SHP77 treated with DMSO at 0.1 percent for 48 hours (cell line): Measurements from ENCODE around the gene PKN3.

Source experiments
- DNase-seq: peaks from one replicate; lab custom pipeline; 2025; lab: John Stamatoyannopoulos, UW

The PKN3 gene

DNA sequence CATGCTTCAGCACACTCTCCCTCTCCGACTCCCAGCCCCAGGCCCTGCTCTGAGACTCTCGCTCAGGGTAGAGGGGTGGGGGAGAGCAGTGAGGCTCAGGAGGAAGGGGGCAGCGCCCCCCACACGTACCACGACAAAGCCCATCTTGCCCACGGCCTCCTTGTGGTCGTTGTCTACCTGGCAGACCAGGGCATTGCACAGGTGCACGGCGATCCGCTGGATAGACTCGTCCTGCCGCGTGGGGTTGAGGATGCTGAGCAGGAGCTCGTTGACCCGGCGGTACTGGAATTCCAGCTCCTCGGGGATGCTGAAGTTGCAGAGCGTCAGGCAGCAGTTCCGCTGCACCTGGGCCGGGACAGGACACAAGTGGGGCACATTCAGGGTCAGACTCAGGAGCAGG is 40.1 kb downstream of the PKN3 start:
- no peak for DNase-seq

DNA sequence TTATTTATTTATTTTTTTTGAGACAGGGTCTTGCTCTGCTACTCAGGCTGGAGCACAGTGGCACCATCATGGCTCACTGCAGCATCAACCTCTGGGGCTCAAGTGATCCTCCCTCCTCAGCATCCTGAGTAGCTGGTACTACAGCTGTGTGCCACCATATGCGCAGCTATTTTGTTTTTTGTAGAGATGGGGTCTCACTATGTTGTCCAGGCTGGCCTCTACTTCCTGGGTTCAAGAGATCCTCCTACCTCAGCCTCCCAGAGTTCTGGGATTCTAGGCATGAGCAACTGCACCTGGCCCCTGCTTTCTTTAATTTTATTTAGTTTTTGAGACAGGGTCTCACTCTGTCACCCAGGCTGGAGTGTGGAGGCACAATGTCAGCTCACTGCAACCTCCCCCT is 41.1 kb downstream of the PKN3 start:
- DNase-seq: no peak

DNA sequence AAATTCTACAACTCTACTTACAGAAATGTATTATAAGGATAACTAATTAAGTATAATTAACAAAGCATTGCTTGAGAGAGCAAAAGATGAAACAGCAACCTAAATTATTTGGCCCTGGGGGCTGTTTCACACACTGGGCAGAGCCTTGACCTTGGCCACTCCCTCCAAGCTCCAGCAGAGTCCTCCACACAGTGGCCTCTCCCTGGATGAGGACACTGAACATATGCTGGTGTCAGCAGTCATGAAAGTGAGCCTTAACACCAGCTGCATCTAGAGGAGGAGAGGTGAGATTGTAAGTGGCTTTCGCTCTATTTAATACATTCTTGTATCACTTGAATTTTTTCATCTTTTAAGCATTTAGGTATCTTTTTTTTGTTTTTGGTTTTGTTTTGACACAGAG is 44.9 kb downstream of the PKN3 start:
- DNase-seq: no peak

GRCh38 chr9:128750926-128751595 is 48.8 kb downstream of the PKN3 start:
- DNase-seq: no peak

- no peak for DNase-seq
Measured at GRCh38 chr9:128753627-128754026, 51.3 kb downstream of the PKN3 start.

GRCh38 chr9:128757602-128758001 is 55.3 kb downstream of the PKN3 start:
- DNase-seq: no peak

- no peak for DNase-seq
Measured at GRCh38 chr9:128762671-128763449, 60.6 kb downstream of the PKN3 start.

- DNase-seq: no peak
Measured at GRCh38 chr9:128764361-128764760, 62.1 kb downstream of the PKN3 start.

DNA sequence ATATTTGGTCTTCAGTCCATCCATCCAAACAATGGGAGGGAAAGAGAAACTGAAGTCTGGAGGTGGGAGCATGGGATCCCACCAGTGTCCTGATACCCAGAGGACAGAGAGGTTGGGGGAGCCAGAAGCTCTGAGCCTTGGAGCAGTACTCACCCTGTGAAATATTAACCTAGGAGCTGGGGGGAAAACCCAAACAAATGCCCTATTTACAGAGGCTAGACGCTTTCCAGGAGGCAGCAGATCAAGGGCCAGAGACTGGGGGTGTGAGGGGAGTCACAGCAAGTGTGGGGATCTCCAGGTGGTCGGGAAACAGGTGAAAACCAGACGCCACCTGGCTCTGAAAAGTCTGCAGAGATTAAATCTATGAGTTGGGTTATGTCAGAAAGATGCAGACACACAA is 63.2 kb downstream of the PKN3 start:
- no peak for DNase-seq

DNA sequence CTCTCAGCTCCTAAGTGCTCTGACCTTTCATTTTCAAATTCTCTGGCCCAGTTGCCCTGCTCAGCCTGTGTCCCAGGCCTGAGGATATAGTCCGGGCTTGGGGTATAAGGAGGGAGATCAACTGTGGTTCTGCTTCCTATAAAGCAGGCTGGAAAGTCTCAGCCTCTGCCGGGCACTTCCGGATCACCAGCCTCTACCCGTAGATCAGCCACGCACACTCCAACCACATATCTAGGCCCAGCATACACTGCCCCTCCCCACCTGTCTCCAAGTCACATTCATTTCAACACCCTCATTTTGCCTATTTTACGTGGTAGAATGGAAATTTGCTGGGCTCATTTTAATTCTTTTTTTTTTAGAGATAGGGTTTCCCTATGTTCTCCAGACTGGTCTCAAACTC is 66.3 kb downstream of the PKN3 start:
- DNase-seq: no peak
